ENCODE data around the gene LCE1C.

The LCE1C gene

DNA sequence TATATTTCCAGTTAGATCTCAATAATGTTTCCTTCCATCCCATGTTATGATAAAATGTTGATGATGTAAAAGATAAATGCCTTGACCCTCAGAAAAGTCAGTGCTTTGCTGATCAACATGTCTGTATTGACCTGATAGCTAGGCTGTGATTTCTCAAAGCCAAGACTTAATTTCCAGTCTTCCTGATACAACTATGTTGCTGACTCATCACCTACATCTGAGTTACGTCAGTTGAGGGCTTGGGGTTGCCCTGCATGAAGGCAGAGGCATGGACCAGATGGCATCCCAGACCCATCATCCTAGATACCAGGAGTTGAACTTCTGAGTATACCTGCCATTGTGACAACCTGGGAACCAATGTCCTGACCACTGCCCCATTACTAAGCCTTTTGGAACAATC lies 5.1 kb downstream of the LCE1C start:
- H3K4me3 ChIP-seq = no peak overlapping the region
- H3K4me1 ChIP-seq = 0 out of 2 replicates have a peak, but pooled peaks cover 7% of the 10 kb centered on the region
- H3K4me2 ChIP-seq = no peak overlapping the region
- H3K9ac ChIP-seq = no peak overlapping the region
- H3K9me3 ChIP-seq = no peaks in the 10 kb centered on the region
- H3K27ac ChIP-seq = no peak overlapping the region
- no peak for TF ChIP-seq Cebpa-rat (IDR thresholded peaks at IDR 0.05)
- H3K27me3 ChIP-seq = no peaks in the 10 kb centered on the region
- no peaks in the 10 kb centered on the region for H3K36me3 ChIP-seq
- H4K20me1 ChIP-seq = no peaks in the 10 kb centered on the region

DNA sequence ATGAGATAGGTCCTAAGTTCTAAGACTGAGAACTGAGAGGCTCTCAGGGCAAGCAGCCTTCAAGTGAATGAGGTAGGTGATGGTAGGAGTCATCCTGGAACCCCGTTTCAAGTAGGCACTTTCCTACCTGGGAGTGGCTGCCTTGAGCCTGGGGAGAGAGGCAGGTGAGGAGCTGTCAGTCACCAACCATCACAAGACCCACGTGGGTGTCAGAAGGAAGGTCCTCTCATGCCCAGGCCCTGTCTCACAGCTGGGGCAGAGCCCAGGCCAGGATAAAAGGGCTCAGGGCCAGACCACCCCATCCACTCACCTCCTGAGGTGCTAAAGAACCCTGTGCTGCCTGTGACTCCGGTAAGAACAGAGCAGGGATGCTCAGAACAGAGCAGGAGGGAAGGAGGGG lies 10.0 kb downstream of the LCE1C start, which contains the start of gene LCE1D:
TSS of gene LCE1D (plus strand) at position 301 of the 400 bp plus-strand sequence. CDS start 1,074 bp downstream, outside the sequence.
- Histone ChIP-seq H3K27me3 (no peaks in the 10 kb centered on the region), H3K9me3 (no peaks in the 10 kb centered on the region), H4K20me1 (no peaks in the 10 kb centered on the region), H3K4me2 (no peak within 1 kb of the TSS), H3K36me3 (no peaks in the 10 kb centered on the region), H3K4me1 (0 out of 2 replicates have a peak, but pooled peaks cover 7% of the 10 kb centered on the region), H3K4me3 (no peak within 1 kb of the TSS), H3K9ac (no peak within 1 kb of the TSS), H3K27ac (no peak within 1 kb of the TSS)
- TF ChIP-seq Cebpa-rat (IDR thresholded peaks at IDR 0.05) = no peak

- Histone ChIP-seq H3K27me3 (no peaks in the 10 kb centered on the region), H3K9me3 (no peaks in the 10 kb centered on the region), H3K4me3 (no peak overlapping the region), H3K4me1 (0 out of 2 replicates have a peak, but pooled peaks cover 7% of the 10 kb centered on the region), H3K36me3 (no peaks in the 10 kb centered on the region), H4K20me1 (no peaks in the 10 kb centered on the region), H3K4me2 (no peak overlapping the region), H3K27ac (no peak overlapping the region), H3K9ac (no peak overlapping the region)
- TF ChIP-seq Cebpa-rat (IDR thresholded peaks at IDR 0.05) = no peak
These were observed 10.8 kb downstream of the LCE1C start for GRCh38 chr1:152795686-152796085.

DNA sequence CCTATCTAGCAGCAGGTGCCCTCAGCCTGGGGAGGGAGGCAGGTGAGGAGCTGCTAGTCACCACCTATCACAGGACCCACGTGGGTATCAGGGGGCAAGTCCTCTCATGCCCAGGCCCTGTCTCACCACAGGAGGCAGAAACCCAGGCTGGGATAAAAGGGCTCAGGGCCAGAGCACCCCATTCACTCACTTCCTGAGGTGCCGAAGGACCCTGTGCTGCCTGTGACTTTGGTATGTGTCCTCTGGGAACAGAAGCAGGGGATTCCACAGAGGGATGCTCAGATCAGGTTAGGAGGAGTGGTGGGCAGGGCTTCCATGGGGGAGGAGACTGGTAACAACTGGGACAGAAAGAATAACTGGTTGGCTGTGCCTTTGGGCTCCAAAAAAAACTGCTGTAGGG lies 20.4 kb downstream of the LCE1C start, which contains the start of gene LCE1E:
TSS of gene LCE1E (plus strand) at position 181 of the 400 bp plus-strand sequence. CDS start 1,043 bp downstream, outside the sequence.
- H3K36me3 ChIP-seq = no peaks in the 10 kb centered on the region
- H3K4me1 ChIP-seq = peaks cover 12% of the 10 kb centered on the region
- no peak within 1 kb of the TSS for H3K9ac ChIP-seq
- no peak within 1 kb of the TSS for H3K27ac ChIP-seq
- no peaks in the 10 kb centered on the region for H3K27me3 ChIP-seq
- no peak within 1 kb of the TSS for H3K4me3 ChIP-seq
- TF ChIP-seq Cebpa-rat (IDR thresholded peaks at IDR 0.05) = no peak
- H3K4me2 ChIP-seq = peak within 1 kb of the TSS; percentile 49
- no peaks in the 10 kb centered on the region for H4K20me1 ChIP-seq
- H3K9me3 ChIP-seq = no peaks in the 10 kb centered on the region

DNA sequence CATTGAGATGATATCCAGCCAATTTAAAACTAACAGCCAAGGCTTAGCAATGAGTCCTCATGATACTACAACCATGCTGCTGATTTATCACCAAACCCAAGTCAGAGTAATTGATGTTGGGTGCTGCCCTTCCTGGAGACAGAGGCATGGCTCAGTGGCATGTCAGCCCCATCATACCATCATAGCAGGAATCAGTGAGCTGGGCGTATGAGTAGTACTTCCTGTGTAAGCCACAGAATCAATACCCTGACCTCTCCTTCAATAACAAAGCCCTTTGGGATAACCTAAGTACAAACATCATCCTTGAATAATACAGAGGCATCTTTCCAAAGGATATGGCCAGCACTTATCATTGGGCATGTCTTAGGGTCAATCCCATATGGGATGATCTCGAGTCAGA lies 23.4 kb downstream of the LCE1C start:
- Histone ChIP-seq H3K27ac (no peak overlapping the region), H3K27me3 (no peaks in the 10 kb centered on the region), H3K4me2 (no peak overlapping the region), H3K4me3 (no peak overlapping the region), H3K36me3 (no peaks in the 10 kb centered on the region), H4K20me1 (no peaks in the 10 kb centered on the region), H3K4me1 (peaks cover 12% of the 10 kb centered on the region), H3K9me3 (no peaks in the 10 kb centered on the region), H3K9ac (no peak overlapping the region)
- no peak for TF ChIP-seq Cebpa-rat (IDR thresholded peaks at IDR 0.05)

DNA sequence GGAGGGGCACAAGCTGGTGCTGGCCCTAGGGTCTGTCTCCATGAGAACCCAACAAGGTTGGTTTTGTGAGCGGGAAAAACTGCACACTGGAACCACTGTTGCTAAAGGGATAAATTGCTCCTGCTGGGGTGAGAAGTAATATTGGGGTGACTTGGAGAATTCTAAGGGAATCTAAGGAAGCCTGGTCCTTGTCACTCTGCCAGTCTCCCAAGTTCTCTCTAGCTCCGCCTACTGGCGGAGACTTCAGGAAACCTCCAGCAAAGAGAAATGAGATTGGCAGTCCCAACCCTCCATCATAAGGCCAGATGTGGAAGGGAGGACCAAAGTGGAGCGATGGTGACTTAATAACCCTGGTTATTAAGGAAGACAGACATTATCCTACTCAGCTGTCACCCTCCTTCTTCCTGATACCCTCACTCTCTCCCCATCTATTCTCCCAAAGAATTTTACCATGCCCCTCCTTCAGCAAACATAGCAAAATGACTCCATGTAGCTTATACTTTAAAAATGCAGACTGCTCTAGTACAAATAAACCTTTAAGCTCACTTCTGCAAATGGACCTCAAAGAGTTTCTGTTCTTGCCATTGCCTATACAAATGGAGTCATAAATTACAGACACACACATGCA lies 28.8 kb downstream of the LCE1C start:
- Histone ChIP-seq H3K27ac (no peak overlapping the region), H3K36me3 (no peaks in the 10 kb centered on the region), H3K27me3 (no peaks in the 10 kb centered on the region), H3K4me1 (no peaks in the 10 kb centered on the region), H3K9ac (no peak overlapping the region), H3K4me3 (no peak overlapping the region), H3K9me3 (no peaks in the 10 kb centered on the region), H3K4me2 (no peak overlapping the region), H4K20me1 (no peaks in the 10 kb centered on the region)
- TF ChIP-seq Cebpa-rat (IDR thresholded peaks at IDR 0.05) = no peak

GRCh38 chr1:152776361-152776760 lies 30.1 kb downstream of the LCE1C start:
- H3K36me3 ChIP-seq = no peaks in the 10 kb centered on the region
- H3K27ac ChIP-seq = no peak overlapping the region
- no peaks in the 10 kb centered on the region for H3K4me1 ChIP-seq
- no peak overlapping the region for H3K4me3 ChIP-seq
- H3K9me3 ChIP-seq = no peaks in the 10 kb centered on the region
- H3K27me3 ChIP-seq = no peaks in the 10 kb centered on the region
- H3K4me2 ChIP-seq = no peak overlapping the region
- H4K20me1 ChIP-seq = no peaks in the 10 kb centered on the region
- H3K9ac ChIP-seq = no peak overlapping the region
- no peak for TF ChIP-seq Cebpa-rat (IDR thresholded peaks at IDR 0.05)

- no peak within 1 kb of the TSS for H3K4me2 ChIP-seq
- H3K27ac ChIP-seq = no peak within 1 kb of the TSS
- no peaks in the 10 kb centered on the region for H3K27me3 ChIP-seq
- H3K4me1 ChIP-seq = no peaks in the 10 kb centered on the region
- no peaks in the 10 kb centered on the region for H3K9me3 ChIP-seq
- TF ChIP-seq Cebpa-rat (IDR thresholded peaks at IDR 0.05) = no peak
- H4K20me1 ChIP-seq = no peaks in the 10 kb centered on the region
- H3K36me3 ChIP-seq = no peaks in the 10 kb centered on the region
- no peak within 1 kb of the TSS for H3K4me3 ChIP-seq
- H3K9ac ChIP-seq = no peak within 1 kb of the TSS
These were observed 31.6 kb downstream of the LCE1C start, which contains the start of gene LCE1F for GRCh38 chr1:152774875-152775274. Gene LCE1F (plus strand): TSS chr1:152775140. CDS start chr1:152776372, 1,232 bp downstream.

- Histone ChIP-seq H3K9me3 (no peaks in the 10 kb centered on the region), H3K27ac (no peak overlapping the region), H3K27me3 (no peaks in the 10 kb centered on the region), H3K36me3 (no peaks in the 10 kb centered on the region), H3K9ac (no peak overlapping the region), H3K4me3 (no peak overlapping the region), H3K4me1 (no peaks in the 10 kb centered on the region), H3K4me2 (no peak overlapping the region), H4K20me1 (no peaks in the 10 kb centered on the region)
- no peak for TF ChIP-seq Cebpa-rat (IDR thresholded peaks at IDR 0.05)
These were observed 36.0 kb downstream of the LCE1C start for GRCh38 chr1:152770411-152770810.

DNA sequence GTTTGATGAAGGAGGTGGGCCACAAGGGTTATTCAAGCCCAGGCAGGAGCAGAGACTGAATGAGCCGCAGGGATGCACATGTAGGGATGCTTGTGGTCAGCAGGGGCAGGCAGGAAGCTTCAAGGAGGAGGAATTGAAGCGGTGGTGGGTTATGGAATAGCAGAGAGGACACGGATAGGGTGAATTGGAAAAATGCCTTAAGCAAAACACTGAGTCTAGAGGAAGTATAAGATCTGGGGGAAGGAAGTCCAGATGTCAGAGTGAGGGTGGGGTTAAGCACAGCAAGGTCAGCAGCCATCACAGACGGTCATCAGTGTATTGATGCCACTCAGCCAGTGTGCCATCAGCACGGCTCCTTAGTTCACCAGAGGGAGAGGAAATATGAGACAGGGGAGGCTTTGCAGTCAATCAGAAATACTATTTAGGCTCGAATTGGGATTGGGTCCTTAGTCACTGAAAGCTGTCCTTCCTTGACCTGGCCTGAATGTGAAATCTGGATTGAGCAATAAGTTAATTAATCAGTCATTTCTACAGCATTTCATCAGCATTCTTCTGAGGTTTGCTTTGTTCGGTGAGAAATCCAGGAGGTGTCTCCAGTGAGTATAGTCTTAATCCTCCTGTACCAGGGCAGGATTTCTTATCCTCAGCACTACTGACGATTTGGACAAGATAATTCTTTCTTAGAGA lies 37.5 kb downstream of the LCE1C start:
- TF ChIP-seq Cebpa-rat (IDR thresholded peaks at IDR 0.05) = no peak
- Histone ChIP-seq H3K4me3 (no peak overlapping the region), H3K4me1 (no peaks in the 10 kb centered on the region), H3K4me2 (no peak overlapping the region), H3K27me3 (no peaks in the 10 kb centered on the region), H3K9ac (no peak overlapping the region), H3K27ac (no peak overlapping the region), H3K9me3 (no peaks in the 10 kb centered on the region), H3K36me3 (no peaks in the 10 kb centered on the region), H4K20me1 (no peaks in the 10 kb centered on the region)
